Neural cell (in vitro differentiated cells): Measurements from ENCODE around the gene FABP7.

Experiments
- EP300 ChIP-seq: fragments of 450-650 bp; conservative IDR thresholded peaks from 2 replicates; pipeline ENCODE4 v1.6.1; 2014; ENCODE audit warnings: antibody characterized with exemption, mild to moderate bottlenecking, moderate library complexity; ENCODE audit not compliant: poor library complexity, severe bottlenecking
- EZH2 ChIP-seq: fragments of 200-600, 300-800 bp; shearing (Covaris generic), sonication (generic); IDR thresholded peaks from 2 replicates; pipeline ENCODE4 v1.6.1; 2014; ENCODE audit warnings: antibody characterized with exemption, low read length, borderline replicate concordance, mild to moderate bottlenecking; ENCODE audit not compliant: insufficient read depth, poor library complexity, severe bottlenecking
- POLR2AphosphoS5 ChIP-seq: IDR thresholded peaks from 2 replicates; pipeline ENCODE4 v1.6.1; 2012
- RAD21 ChIP-seq: fragments of 450-650 bp; conservative IDR thresholded peaks from 2 replicates; pipeline ENCODE4 v1.6.1; 2014; ENCODE audit warnings: antibody characterized with exemption, mild to moderate bottlenecking, moderate library complexity
- REST ChIP-seq: IDR thresholded peaks from 2 replicates; pipeline ENCODE4 v1.6.1; 2012; ENCODE audit warnings: borderline replicate concordance
- SMC3 ChIP-seq: fragments of 450-650 bp; conservative IDR thresholded peaks from 2 replicates; pipeline ENCODE4 v1.6.1; 2014; ENCODE audit warnings: antibody characterized with exemption, mild to moderate bottlenecking, moderate library complexity; ENCODE audit not compliant: poor library complexity
- TAF1 ChIP-seq: IDR thresholded peaks from 2 replicates; pipeline ENCODE4 v1.6.1; 2012; ENCODE audit warnings: low read depth
- TF ChIP-seq, protein P1 (sequence below): fragments of 450-650 bp; IDR thresholded peaks from 2 replicates; pipeline ENCODE4 v1.5.1; 2014; ENCODE audit warnings: antibody characterized with exemption, mild to moderate bottlenecking, moderate library complexity; ENCODE audit not compliant: poor library complexity, severe bottlenecking

GRCh38 chr6:122752459-122752858 lies 27.1 kb upstream of the FABP7 start:
- TF ChIP-seq, protein P1, sequence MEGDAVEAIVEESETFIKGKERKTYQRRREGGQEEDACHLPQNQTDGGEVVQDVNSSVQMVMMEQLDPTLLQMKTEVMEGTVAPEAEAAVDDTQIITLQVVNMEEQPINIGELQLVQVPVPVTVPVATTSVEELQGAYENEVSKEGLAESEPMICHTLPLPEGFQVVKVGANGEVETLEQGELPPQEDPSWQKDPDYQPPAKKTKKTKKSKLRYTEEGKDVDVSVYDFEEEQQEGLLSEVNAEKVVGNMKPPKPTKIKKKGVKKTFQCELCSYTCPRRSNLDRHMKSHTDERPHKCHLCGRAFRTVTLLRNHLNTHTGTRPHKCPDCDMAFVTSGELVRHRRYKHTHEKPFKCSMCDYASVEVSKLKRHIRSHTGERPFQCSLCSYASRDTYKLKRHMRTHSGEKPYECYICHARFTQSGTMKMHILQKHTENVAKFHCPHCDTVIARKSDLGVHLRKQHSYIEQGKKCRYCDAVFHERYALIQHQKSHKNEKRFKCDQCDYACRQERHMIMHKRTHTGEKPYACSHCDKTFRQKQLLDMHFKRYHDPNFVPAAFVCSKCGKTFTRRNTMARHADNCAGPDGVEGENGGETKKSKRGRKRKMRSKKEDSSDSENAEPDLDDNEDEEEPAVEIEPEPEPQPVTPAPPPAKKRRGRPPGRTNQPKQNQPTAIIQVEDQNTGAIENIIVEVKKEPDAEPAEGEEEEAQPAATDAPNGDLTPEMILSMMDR: no peak
- TF ChIP-seq EP300: no peak
- TF ChIP-seq POLR2AphosphoS5: no peak
- TF ChIP-seq SMC3: no peak
- no peak for TF ChIP-seq TAF1
- no peak for TF ChIP-seq REST
- TF ChIP-seq EZH2: no peak
- TF ChIP-seq RAD21: no peak
